Measurements from ENCODE around the gene KCTD5.

KCTD5 gene

DNA sequence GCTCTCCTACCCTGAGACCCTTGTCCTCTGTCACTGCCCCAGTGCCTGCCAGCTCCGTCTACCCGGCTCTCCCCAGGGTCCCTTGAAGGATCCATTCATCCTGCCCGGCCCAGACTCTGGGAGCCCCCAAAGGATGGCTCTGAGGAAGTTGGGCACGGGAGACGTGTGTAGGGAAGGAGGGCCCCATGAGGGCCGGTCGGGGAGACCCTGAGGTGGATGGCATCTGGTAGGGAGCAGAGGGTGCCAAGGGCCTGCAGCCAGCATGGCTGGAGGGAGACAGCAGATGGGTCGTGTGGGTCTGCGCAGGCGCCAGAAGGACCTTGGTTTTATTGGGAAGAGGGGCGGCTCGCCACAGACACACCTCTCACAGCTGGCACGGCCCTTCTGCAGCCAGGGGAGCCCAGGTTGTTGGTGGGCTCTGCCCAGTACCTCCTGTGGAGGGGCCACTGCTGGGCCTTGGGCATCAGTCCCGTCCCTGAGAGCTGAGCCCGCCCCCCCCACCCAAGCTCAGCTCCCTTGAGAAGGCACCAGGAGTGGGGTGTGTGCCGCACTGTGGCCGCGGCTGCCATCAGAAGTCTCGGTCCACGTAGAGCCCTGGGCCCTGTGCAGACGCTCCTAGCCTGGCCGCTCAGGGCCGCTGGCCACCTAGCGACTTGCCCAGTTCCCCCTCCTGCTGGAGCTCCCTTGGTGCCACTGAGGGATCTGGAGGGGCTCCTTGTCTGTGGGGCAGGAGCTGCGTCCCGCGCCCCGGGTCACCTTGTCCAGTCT lies 16.0 kb downstream of the KCTD5 start:
- Histone ChIP-seq H3K36me3 (ENCODE audit: control insufficient read depth, insufficient read depth, low read length) (peaks cover 48% of the 10 kb centered on the region), H3K27ac (ENCODE audit: low read depth, low read length, severe bottlenecking) (no peak overlapping the region), H3K4me1 (ENCODE audit: control insufficient read depth, insufficient read depth, low read length, poor library complexity, severe bottlenecking) (no peaks in the 10 kb centered on the region), H3K4me3 (ENCODE audit: extremely low read depth, insufficient read depth, low read length, poor library complexity, severe bottlenecking) (no peak overlapping the region), H3K9me3 (ENCODE audit: control insufficient read depth, low read length) (no peaks in the 10 kb centered on the region)
- 89 to 96% methylated on average over 16 to 27 of the region's 28 CpGs for WGBS, 2 experiments (ENCODE audit: insufficient coverage in 2 of 2)

DNA sequence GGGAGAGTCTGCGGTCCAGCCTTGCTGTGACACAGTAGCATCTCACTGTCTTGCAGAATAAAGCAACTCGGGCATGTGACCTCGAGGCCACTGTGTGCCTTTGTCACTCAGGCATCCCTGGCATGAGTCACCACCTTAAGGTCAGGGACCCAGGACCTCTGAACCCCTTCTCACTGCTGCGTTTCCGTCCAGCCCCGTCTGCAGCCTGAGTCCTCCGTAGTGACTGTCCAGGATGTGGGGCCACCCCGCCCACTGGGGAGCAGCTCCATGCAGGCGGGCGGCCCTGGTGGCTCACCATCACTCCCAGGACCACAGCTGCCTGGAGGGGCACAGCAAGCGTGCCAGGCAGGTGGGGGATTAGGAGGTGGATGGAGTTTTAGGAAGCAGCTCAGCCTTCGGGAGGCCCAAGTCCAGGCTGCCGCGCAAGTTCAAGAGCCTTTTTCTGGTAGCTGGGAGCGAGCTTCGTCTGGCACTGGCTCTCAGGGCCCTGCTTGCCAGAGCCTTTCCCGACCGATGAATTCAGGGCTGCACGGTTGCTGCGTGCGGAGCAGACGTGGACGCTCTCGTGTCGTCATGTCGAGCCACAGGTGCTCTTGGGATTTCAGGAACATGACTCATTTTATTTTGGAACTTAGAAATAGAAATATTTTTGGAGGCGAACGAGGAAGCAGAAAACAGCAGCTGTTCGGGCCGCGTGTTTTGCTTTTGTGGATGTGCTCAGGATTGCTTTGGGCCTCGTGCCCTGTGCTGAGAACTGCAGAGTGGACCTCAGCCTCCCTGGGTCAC lies 16.8 kb downstream of the KCTD5 start:
- H3K9me3 ChIP-seq (ENCODE audit: control insufficient read depth, low read length), result no peaks in the 10 kb centered on the region
- no peak overlapping the region for H3K27ac ChIP-seq (ENCODE audit: low read depth, low read length, severe bottlenecking)
- H3K4me3 ChIP-seq (ENCODE audit: extremely low read depth, insufficient read depth, low read length, poor library complexity, severe bottlenecking), result no peak overlapping the region
- H3K4me1 ChIP-seq (ENCODE audit: control insufficient read depth, insufficient read depth, low read length, poor library complexity, severe bottlenecking), result no peaks in the 10 kb centered on the region
- peaks cover 54% of the 10 kb centered on the region for H3K36me3 ChIP-seq (ENCODE audit: control insufficient read depth, insufficient read depth, low read length)
- 93 to 95% methylated on average over 28 to 29 of the region's 32 CpGs for WGBS, 2 experiments (ENCODE audit: insufficient coverage in 2 of 2)

DNA sequence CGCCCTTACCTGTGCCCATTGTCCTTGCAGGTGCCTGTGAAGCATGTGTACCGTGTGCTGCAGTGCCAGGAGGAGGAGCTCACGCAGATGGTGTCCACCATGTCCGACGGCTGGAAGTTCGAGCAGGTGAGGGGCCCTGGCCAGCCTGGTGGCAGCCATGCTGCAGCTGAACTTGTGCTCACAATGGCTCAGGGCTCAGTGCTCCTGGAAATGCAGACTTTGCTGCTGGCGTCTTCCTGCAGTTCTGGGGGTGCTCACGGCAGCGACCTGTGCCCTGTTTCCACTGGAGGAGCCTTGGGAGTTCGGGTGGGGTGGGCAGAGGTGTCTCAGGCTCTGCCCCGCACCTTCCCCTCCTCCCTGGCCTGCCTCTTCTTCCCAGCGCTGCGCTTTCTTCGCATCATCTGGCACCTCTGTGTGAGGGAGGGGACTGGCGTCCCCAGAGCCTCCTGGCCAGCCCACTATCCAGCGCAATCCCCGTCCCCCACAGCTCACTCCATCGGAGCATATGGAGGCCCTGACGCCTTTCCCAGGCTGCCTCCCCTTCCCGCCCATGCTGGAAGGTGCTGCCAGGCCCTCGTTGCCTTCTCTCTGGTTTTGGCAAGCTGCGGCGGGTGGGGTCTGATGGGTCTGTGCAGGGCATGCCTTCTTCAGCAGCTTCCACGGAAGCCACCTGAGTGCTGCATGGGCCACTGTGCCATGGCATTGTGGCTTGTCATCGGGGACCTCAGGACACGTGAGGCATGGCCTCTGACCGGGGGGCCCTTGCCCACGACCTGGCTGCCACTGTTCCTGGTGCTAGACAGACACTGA lies 17.7 kb downstream of the KCTD5 start:
- no peak overlapping the region for H3K4me3 ChIP-seq (ENCODE audit: extremely low read depth, insufficient read depth, low read length, poor library complexity, severe bottlenecking)
- H3K4me1 ChIP-seq (ENCODE audit: control insufficient read depth, insufficient read depth, low read length, poor library complexity, severe bottlenecking), result no peaks in the 10 kb centered on the region
- no peaks in the 10 kb centered on the region for H3K9me3 ChIP-seq (ENCODE audit: control insufficient read depth, low read length)
- WGBS, 2 experiments (ENCODE audit: insufficient coverage in 2 of 2), result 96 to 97% methylated on average over 15 to 19 of the region's 28 CpGs
- H3K27ac ChIP-seq (ENCODE audit: low read depth, low read length, severe bottlenecking), result no peak overlapping the region
- H3K36me3 ChIP-seq (ENCODE audit: control insufficient read depth, insufficient read depth, low read length), result peaks cover 59% of the 10 kb centered on the region

DNA sequence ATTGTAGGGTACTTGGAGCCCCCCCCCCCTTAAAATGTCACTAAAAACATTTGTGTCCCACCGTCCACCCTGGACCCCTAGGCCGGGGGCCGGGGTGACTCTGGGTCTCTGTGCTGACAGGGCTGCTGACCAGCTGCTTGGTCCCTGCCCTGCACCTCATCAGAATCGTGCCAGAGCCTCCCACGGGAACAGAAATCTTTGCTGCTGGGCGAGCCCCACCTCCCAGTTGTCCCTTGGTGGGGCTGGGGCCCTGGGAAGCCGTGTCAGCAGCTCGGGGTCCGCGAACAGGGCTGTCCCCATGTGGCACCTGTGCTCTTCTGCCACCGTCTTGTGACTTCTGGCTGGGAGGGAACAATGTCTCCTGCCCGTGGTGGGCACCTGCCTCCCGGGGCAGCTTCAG lies 18.5 kb downstream of the KCTD5 start:
- Histone ChIP-seq H3K4me1 (ENCODE audit: control insufficient read depth, insufficient read depth, low read length, poor library complexity, severe bottlenecking) (no peaks in the 10 kb centered on the region), H3K36me3 (ENCODE audit: control insufficient read depth, insufficient read depth, low read length) (peaks cover 61% of the 10 kb centered on the region), H3K4me3 (ENCODE audit: extremely low read depth, insufficient read depth, low read length, poor library complexity, severe bottlenecking) (no peak overlapping the region), H3K27ac (ENCODE audit: low read depth, low read length, severe bottlenecking) (no peak overlapping the region), H3K9me3 (ENCODE audit: control insufficient read depth, low read length) (no peaks in the 10 kb centered on the region)
- 92 to 97% methylated on average over 12 to 13 of the region's 13 CpGs for WGBS, 2 experiments (ENCODE audit: insufficient coverage in 2 of 2)

DNA sequence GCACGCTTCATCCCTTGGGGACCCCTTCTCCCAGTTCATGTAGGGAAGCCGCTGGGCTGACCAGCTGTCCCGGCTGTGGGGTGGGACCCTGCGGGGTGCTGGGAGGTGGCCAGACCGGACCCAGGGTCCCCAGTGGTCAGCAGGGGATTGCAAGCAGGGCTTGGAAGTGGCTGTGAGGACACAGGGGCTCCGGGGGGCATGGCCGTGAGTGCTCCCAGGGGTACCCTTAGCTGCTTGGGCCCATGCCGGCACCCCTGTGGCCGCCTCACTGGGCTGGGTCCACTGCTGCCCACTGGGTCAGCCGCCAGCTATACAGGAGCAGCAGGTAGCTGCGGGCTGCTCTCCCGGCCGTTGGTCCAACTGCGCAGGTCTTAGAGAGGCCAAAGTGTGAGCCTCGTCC lies 18.9 kb downstream of the KCTD5 start:
- H3K9me3 ChIP-seq (ENCODE audit: control insufficient read depth, low read length), result no peaks in the 10 kb centered on the region
- H3K4me3 ChIP-seq (ENCODE audit: extremely low read depth, insufficient read depth, low read length, poor library complexity, severe bottlenecking), result no peak overlapping the region
- H3K27ac ChIP-seq (ENCODE audit: low read depth, low read length, severe bottlenecking), result no peak overlapping the region
- H3K36me3 ChIP-seq (ENCODE audit: control insufficient read depth, insufficient read depth, low read length), result peaks cover 66% of the 10 kb centered on the region
- no peaks in the 10 kb centered on the region for H3K4me1 ChIP-seq (ENCODE audit: control insufficient read depth, insufficient read depth, low read length, poor library complexity, severe bottlenecking)
- 91 to 97% methylated on average over 13 to 15 of the region's 15 CpGs for WGBS, 2 experiments (ENCODE audit: insufficient coverage in 2 of 2)

DNA sequence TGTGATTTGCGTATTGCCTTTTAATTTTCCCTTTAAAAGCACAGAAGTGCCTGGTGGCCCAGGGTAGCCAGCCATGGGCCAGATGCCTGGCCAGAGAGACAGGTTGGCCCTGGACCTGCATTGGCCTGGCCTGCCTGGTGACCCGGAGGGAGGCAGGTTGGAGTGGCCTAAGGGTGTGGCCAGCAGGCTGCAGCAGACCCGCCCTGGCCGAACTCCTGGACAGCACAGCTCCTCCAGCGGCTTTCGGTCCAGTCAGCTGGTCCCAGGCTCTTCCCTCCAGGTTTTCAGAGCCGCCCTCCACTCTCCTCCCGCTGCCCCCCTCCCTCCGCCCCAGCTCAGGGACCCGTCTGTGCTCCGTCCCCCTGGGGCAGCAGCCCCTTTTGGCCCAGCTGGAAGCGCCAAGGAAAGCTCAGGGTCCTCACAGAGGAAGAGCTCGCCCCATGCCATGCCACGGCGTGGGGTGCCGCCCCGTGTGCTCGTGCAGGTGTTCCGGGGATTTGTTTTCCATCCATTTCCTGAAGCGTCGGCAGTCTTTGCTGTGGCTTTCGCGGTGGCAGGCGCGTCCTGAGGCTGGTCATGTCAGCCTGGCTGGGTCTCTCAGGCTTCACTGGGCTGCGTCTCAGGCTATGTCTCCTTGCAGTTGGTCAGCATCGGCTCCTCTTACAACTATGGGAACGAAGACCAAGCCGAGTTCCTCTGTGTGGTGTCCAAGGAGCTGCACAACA lies 19.6 kb downstream of the KCTD5 start:
- no peak overlapping the region for H3K27ac ChIP-seq (ENCODE audit: low read depth, low read length, severe bottlenecking)
- 94 to 96% methylated on average over 28 of the region's 29 CpGs for WGBS, 2 experiments (ENCODE audit: insufficient coverage in 2 of 2)
- no peaks in the 10 kb centered on the region for H3K4me1 ChIP-seq (ENCODE audit: control insufficient read depth, insufficient read depth, low read length, poor library complexity, severe bottlenecking)
- H3K36me3 ChIP-seq (ENCODE audit: control insufficient read depth, insufficient read depth, low read length), result peaks cover 69% of the 10 kb centered on the region
- H3K9me3 ChIP-seq (ENCODE audit: control insufficient read depth, low read length), result no peaks in the 10 kb centered on the region
- H3K4me3 ChIP-seq (ENCODE audit: extremely low read depth, insufficient read depth, low read length, poor library complexity, severe bottlenecking), result no peak overlapping the region

DNA sequence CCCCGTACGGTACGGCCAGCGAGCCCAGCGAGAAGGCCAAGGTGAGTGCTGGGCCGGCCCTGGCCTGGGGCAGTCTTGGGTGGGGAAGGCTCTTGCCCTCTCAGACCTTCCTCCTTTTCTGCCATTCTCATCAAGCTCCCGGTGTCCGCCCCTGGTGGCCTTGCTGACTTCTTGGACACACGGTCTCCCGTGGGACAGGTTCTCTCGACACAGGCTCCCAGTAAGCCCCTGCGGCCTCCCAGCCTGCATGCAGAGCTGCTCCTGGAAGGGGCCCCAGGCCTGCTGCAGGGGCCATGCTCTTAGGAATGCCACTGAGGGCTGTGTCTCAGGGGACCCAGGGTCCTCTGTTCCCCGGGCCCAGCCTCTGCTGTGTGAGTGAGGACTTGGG lies 20.1 kb downstream of the KCTD5 start:
- Histone ChIP-seq H3K4me1 (ENCODE audit: control insufficient read depth, insufficient read depth, low read length, poor library complexity, severe bottlenecking) (no peaks in the 10 kb centered on the region), H3K36me3 (ENCODE audit: control insufficient read depth, insufficient read depth, low read length) (peaks cover 69% of the 10 kb centered on the region), H3K27ac (ENCODE audit: low read depth, low read length, severe bottlenecking) (no peak overlapping the region), H3K4me3 (ENCODE audit: extremely low read depth, insufficient read depth, low read length, poor library complexity, severe bottlenecking) (no peak overlapping the region), H3K9me3 (ENCODE audit: control insufficient read depth, low read length) (no peaks in the 10 kb centered on the region)
- 96 to 97% methylated on average over 10 to 12 of the region's 13 CpGs for WGBS, 2 experiments (ENCODE audit: insufficient coverage in 2 of 2)

DNA sequence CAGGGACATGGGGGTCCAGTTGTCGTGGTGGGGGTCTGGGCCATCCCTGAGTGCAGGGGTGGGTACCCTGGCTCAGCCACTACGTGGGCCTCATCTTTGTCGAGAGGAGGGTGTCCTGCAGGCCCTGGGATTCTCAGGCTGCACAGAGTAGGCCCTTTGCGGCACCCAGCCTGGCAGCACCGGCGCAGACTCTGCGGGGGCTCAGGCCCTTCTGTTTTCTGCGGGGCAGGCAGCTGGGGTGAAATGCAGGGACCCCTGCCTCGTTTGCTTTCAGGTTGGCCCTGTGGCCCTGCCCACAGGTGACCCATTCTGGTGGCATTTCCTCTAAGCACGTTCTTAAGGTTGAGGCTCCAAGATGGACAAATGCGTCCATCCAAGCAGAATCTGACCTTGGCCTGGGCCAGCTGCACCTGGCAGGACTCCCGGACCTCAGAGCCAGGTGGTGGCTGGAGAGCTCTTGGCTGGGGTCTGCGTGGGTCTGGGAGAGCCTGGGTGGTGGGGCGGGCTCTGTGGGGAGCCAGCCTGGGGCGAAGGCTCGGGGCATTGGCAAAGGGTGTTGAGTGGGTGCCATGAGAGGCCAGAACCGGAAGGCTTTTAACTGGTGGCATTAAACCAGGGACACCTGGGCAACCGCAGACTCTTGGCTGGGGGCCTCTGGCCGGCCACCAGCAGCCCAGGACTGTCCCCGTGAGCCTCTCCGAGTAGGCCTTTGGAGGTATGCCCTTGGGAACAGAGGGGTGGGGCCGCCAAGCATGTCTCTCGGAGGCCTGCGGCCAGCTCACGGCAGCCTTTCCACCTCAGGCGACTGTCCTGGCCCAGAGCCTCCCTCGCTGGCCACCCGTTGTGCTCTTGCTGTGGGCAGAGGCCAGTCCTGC lies 20.8 kb downstream of the KCTD5 start:
- peaks cover 71% of the 10 kb centered on the region for H3K36me3 ChIP-seq (ENCODE audit: control insufficient read depth, insufficient read depth, low read length)
- no peaks in the 10 kb centered on the region for H3K9me3 ChIP-seq (ENCODE audit: control insufficient read depth, low read length)
- H3K27ac ChIP-seq (ENCODE audit: low read depth, low read length, severe bottlenecking), result no peak overlapping the region
- 94 to 97% methylated on average over 21 to 28 of the region's 28 CpGs for WGBS, 2 experiments (ENCODE audit: insufficient coverage in 2 of 2)
- no peak overlapping the region for H3K4me3 ChIP-seq (ENCODE audit: extremely low read depth, insufficient read depth, low read length, poor library complexity, severe bottlenecking)
- no peaks in the 10 kb centered on the region for H3K4me1 ChIP-seq (ENCODE audit: control insufficient read depth, insufficient read depth, low read length, poor library complexity, severe bottlenecking)

DNA sequence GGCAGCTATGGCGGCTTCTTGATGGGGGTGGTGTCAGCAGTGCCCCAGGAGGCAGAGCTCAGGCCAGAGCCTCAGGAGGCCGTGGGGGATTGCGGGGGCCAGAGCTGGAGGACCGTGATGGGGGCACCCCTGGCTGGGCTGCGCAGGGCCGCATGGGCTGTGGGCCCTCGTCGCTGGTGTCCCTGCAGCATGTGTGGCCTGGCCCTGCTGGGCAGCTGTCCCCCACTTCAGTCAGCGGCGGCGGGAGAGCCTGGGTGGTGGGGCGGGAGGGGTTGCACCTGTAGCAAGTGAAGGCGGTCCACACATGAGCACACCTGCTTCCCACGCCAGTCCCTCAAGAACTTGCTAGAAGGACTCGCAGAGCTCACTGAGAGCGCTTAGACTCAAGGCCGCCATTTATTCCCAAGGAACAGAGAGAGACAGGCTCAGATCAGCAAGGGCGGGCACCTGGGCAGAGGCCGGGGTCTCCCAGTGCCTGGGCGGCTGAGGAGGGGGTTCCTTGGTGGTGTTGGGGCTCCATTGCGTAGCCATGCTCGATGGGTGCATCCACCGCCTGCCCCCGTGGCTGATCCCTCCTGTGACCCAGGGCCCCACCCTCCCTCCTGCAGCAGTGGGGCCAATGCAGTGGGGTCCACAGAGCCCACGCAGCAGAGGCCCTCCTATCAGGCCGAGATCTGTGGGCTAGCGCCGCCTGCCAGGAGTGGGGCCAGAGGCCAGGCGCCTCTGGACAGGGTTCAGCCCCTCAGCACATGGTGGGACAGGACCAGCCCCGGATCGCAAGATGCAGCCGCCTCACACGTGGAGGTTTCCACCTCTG lies 22.1 kb downstream of the KCTD5 start:
- WGBS, 2 experiments (ENCODE audit: insufficient coverage in 2 of 2), result 96 to 98% methylated on average over 25 to 26 of the region's 33 CpGs
- H3K27ac ChIP-seq (ENCODE audit: low read depth, low read length, severe bottlenecking), result no peak overlapping the region
- H3K36me3 ChIP-seq (ENCODE audit: control insufficient read depth, insufficient read depth, low read length), result peaks cover 73% of the 10 kb centered on the region
- no peaks in the 10 kb centered on the region for H3K4me1 ChIP-seq (ENCODE audit: control insufficient read depth, insufficient read depth, low read length, poor library complexity, severe bottlenecking)
- H3K4me3 ChIP-seq (ENCODE audit: extremely low read depth, insufficient read depth, low read length, poor library complexity, severe bottlenecking), result no peak overlapping the region
- H3K9me3 ChIP-seq (ENCODE audit: control insufficient read depth, low read length), result no peaks in the 10 kb centered on the region
